ENCODE measurements around the gene TINAGL1. TPM values are rescaled to one million over a fixed set of nuclear protein-coding genes. Genes with fewer than 3 reads are reported as not detected.

TINAGL1 gene
- total and polyA plus RNA-seq, 8 donors, result 10.1 to 47.3 (median 25.7) TPM

GRCh38 chr1:31574749-31575368, 1.5 kb upstream of the TINAGL1 start:
- Histone ChIP-seq H3K4me1 (peaks cover 0 to 23% (median 3%) of the 10 kb centered on the region in 3 donors), H3K9me3 (no peaks in the 10 kb centered on the region), H3K27ac (peak overlapping the region; percentile 69 to 90 (median 89)), H3K27me3 (no peaks in the 10 kb centered on the region), H3K36me3 (no peaks in the 10 kb centered on the region), H3K4me3 (no peak overlapping the region)
- DNase-seq, result no peak
- intact Hi-C loops (cut with DNase I), result no loop called here
- ATAC-seq, result no peak
- TF ChIP-seq CTCF (IDR thresholded peaks at IDR 0.05), result no peak
- 54 to 61% methylated on average over 9 to 10 of the region's 10 CpGs for WGBS, 2 donors
- FAIRE-seq, result no peak

- intact Hi-C loops (cut with DNase I), result no loop called here
- peak overlapping the region; percentile 69 to 90 (median 89) for H3K27ac ChIP-seq
- peaks cover 0 to 23% (median 3%) of the 10 kb centered on the region in 3 donors for H3K4me1 ChIP-seq
- ATAC-seq, result peak; percentile 68 to 77 (median 72)
- TF ChIP-seq CTCF (IDR thresholded peaks at IDR 0.05), result no peak
- DNase-seq, result peak in 5 of 6 donors; percentile 57 to 86 (median 78)
- WGBS, 2 donors, result 59 to 61% methylated on average over 11 of the region's 11 CpGs
- no peaks in the 10 kb centered on the region for H3K36me3 ChIP-seq
- peak overlapping the region in 1 of 4 donors; percentile 46 for H3K4me3 ChIP-seq
- no peaks in the 10 kb centered on the region for H3K9me3 ChIP-seq
- FAIRE-seq, result no peak
- H3K27me3 ChIP-seq, result no peaks in the 10 kb centered on the region
These were observed 760 bp upstream of the TINAGL1 start for GRCh38 chr1:31575369-31576140.

GRCh38 chr1:31576743-31577455, 584 bp downstream of the TINAGL1 start:
- DNase-seq, result peak in 1 of 6 donors; percentile 77
- H3K27ac ChIP-seq, result peak overlapping the region; percentile 69 to 90 (median 89)
- FAIRE-seq, result no peak
- no peaks in the 10 kb centered on the region for H3K9me3 ChIP-seq
- WGBS, 2 donors, result 49% methylated on average over 19 to 27 of the region's 27 CpGs
- peaks cover 0 to 23% (median 3%) of the 10 kb centered on the region in 3 donors for H3K4me1 ChIP-seq
- H3K27me3 ChIP-seq, result no peaks in the 10 kb centered on the region
- H3K4me3 ChIP-seq, result peak overlapping the region; percentile 18 to 46 (median 32)
- intact Hi-C loops (cut with DNase I), result no loop called here
- no peak for TF ChIP-seq CTCF (IDR thresholded peaks at IDR 0.05)
- H3K36me3 ChIP-seq, result no peaks in the 10 kb centered on the region
- peak in 1 of 4 donors; percentile 11 for ATAC-seq

- peaks cover 0 to 23% (median 3%) of the 10 kb centered on the region in 3 donors for H3K4me1 ChIP-seq
- 38 to 51% methylated on average over 6 of the region's 6 CpGs for WGBS, 2 donors
- peak overlapping the region; percentile 69 to 90 (median 89) for H3K27ac ChIP-seq
- intact Hi-C loops (cut with DNase I), result no loop called here
- peak overlapping the region; percentile 18 to 46 (median 32) for H3K4me3 ChIP-seq
- no peak for TF ChIP-seq CTCF (IDR thresholded peaks at IDR 0.05)
- no peak for ATAC-seq
- FAIRE-seq, result no peak
- no peaks in the 10 kb centered on the region for H3K36me3 ChIP-seq
- H3K9me3 ChIP-seq, result no peaks in the 10 kb centered on the region
- no peaks in the 10 kb centered on the region for H3K27me3 ChIP-seq
- DNase-seq, result no peak
These were observed 1.3 kb downstream of the TINAGL1 start for GRCh38 chr1:31577515-31578192.
